ENCODE measurements around the gene RNF214. TPM values are rescaled to one million over a fixed set of nuclear protein-coding genes. Genes with fewer than 3 reads are reported as not detected.

RNF214 gene
- total RNA-seq, 2 donors from 2014 or later: 14.6 to 21.8 TPM

- H3K27me3 ChIP-seq (replicated peaks; ENCODE audit: insufficient read depth): no peaks in the 10 kb centered on the region
- no peaks in the 10 kb centered on the region for H3K4me1 ChIP-seq (ENCODE audit: control insufficient read depth in 1 of 2, low read depth in 2 of 2)
- H3K9me3 ChIP-seq: no peaks in the 10 kb centered on the region
- DNase-seq (ENCODE audit: low spot score): no peak
- ATAC-seq (ENCODE audit: insufficient number of reproducible peaks, low FRiP score, low read depth): no peak
- no peak overlapping the region for H3K4me3 ChIP-seq
- peaks cover 32% of the 10 kb centered on the region for H3K36me3 ChIP-seq
- no peak overlapping the region for H3K27ac ChIP-seq
- TF ChIP-seq CTCF (IDR thresholded peaks at IDR 0.05): no peak
These were observed 48.7 kb downstream of the RNF214 start for GRCh38 chr11:117281159-117281558.

GRCh38 chr11:117281869-117282268 is 49.4 kb downstream of the RNF214 start:
- no peaks in the 10 kb centered on the region for H3K4me1 ChIP-seq (ENCODE audit: control insufficient read depth in 1 of 2, low read depth in 2 of 2)
- ATAC-seq (ENCODE audit: insufficient number of reproducible peaks, low FRiP score, low read depth) (no peak), DNase-seq (ENCODE audit: low spot score) (no peak)
- H3K27ac ChIP-seq: no peak overlapping the region
- no peaks in the 10 kb centered on the region for H3K9me3 ChIP-seq
- H3K27me3 ChIP-seq (replicated peaks; ENCODE audit: insufficient read depth): no peaks in the 10 kb centered on the region
- no peak overlapping the region for H3K4me3 ChIP-seq
- no peak for TF ChIP-seq CTCF (IDR thresholded peaks at IDR 0.05)
- peaks cover 33% of the 10 kb centered on the region for H3K36me3 ChIP-seq

- no peak for TF ChIP-seq CTCF (IDR thresholded peaks at IDR 0.05)
- no peaks in the 10 kb centered on the region for H3K4me1 ChIP-seq (ENCODE audit: control insufficient read depth in 1 of 2, low read depth in 2 of 2)
- no peak for DNase-seq (ENCODE audit: low spot score)
- no peak for ATAC-seq (ENCODE audit: insufficient number of reproducible peaks, low FRiP score, low read depth)
- H3K27ac ChIP-seq: no peak overlapping the region
- H3K36me3 ChIP-seq: peaks cover 42% of the 10 kb centered on the region
- no peaks in the 10 kb centered on the region for H3K9me3 ChIP-seq
- no peak overlapping the region for H3K4me3 ChIP-seq
- no peaks in the 10 kb centered on the region for H3K27me3 ChIP-seq (replicated peaks; ENCODE audit: insufficient read depth)
These were observed 50.5 kb downstream of the RNF214 start for GRCh38 chr11:117282956-117283355.

- ATAC-seq (ENCODE audit: insufficient number of reproducible peaks, low FRiP score, low read depth) (no peak), DNase-seq (ENCODE audit: low spot score) (no peak)
- no peaks in the 10 kb centered on the region for H3K9me3 ChIP-seq
- peaks cover 42% of the 10 kb centered on the region for H3K36me3 ChIP-seq
- H3K4me1 ChIP-seq (ENCODE audit: control insufficient read depth in 1 of 2, low read depth in 2 of 2): no peaks in the 10 kb centered on the region
- H3K27me3 ChIP-seq (replicated peaks; ENCODE audit: insufficient read depth): no peaks in the 10 kb centered on the region
- no peak overlapping the region for H3K27ac ChIP-seq
- TF ChIP-seq CTCF (IDR thresholded peaks at IDR 0.05): no peak
- no peak overlapping the region for H3K4me3 ChIP-seq
These were observed 51.6 kb downstream of the RNF214 start for GRCh38 chr11:117284053-117284452.

- H3K4me3 ChIP-seq: no peak overlapping the region
- no peak for ATAC-seq (ENCODE audit: insufficient number of reproducible peaks, low FRiP score, low read depth)
These were observed 54.1 kb downstream of the RNF214 start for GRCh38 chr11:117286588-117286987.

More at GRCh38 chr11:117286588-117286987, 54.1 kb downstream of the RNF214 start:
- H3K9me3 ChIP-seq: no peaks in the 10 kb centered on the region
- H3K27ac ChIP-seq: no peak overlapping the region
- no peak for DNase-seq (ENCODE audit: low spot score)
- no peaks in the 10 kb centered on the region for H3K4me1 ChIP-seq (ENCODE audit: control insufficient read depth in 1 of 2, low read depth in 2 of 2)
- H3K36me3 ChIP-seq: peaks cover 40% of the 10 kb centered on the region
- no peaks in the 10 kb centered on the region for H3K27me3 ChIP-seq (replicated peaks; ENCODE audit: insufficient read depth)
- TF ChIP-seq CTCF (IDR thresholded peaks at IDR 0.05): no peak
